GM10266 (cell line): ENCODE data around the gene MTSS2.

Experiments used
- DNase-seq: peaks from one replicate; pipeline ENCODE4 v3.0.0; 2012; ENCODE audit errors: extremely low spot score
- CTCF ChIP-seq: IDR thresholded peaks from 2 replicates; pipeline ENCODE4 v1.5.1; 2012; ENCODE audit warnings: mild to moderate bottlenecking, low read depth; ENCODE audit not compliant: control insufficient read depth, insufficient read depth; ENCODE audit errors: missing control alignments

MTSS2 gene

GRCh38 chr16:70692873-70693671 lies 7.2 kb upstream of the MTSS2 start:
- TF ChIP-seq CTCF, result no peak
- DNase-seq, result no peak

DNA sequence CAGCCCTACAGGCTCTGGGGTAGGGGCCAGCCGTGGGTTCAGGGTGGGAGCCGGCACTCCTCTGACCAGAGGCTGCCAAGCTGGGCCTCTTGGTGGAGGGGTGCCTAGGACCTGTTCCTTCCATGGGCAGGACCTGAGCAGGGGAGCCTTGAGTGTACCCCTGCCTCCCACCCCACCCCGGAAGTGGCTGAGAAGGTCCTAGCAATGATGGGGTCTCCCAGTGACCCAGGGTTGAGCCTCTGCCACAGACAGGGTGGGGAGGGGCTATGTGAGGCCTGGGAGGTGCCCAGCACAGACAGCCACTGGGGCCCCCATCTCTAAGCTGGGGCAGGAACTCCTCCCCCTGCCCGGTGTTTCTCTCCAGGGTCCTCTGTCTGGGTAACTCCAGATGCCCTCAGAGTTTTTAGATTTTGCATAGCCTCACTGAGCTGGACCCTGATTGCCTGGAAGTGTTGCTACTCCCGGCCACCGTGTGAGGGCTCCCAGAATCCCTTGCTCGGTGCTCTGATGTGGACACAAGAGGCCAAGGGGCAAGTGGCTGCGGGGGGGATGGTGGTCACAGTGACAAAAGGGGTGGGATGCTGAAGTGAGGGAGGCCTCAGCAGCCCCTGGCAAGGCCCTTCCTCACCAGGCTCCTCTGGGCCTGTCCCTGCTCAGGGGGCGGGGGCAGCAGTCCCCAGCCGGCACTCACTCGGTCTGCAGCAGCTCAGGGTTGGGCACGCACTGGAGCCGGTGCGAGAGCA lies 6.4 kb upstream of the MTSS2 start:
- no peak for DNase-seq
- no peak for TF ChIP-seq CTCF

DNA sequence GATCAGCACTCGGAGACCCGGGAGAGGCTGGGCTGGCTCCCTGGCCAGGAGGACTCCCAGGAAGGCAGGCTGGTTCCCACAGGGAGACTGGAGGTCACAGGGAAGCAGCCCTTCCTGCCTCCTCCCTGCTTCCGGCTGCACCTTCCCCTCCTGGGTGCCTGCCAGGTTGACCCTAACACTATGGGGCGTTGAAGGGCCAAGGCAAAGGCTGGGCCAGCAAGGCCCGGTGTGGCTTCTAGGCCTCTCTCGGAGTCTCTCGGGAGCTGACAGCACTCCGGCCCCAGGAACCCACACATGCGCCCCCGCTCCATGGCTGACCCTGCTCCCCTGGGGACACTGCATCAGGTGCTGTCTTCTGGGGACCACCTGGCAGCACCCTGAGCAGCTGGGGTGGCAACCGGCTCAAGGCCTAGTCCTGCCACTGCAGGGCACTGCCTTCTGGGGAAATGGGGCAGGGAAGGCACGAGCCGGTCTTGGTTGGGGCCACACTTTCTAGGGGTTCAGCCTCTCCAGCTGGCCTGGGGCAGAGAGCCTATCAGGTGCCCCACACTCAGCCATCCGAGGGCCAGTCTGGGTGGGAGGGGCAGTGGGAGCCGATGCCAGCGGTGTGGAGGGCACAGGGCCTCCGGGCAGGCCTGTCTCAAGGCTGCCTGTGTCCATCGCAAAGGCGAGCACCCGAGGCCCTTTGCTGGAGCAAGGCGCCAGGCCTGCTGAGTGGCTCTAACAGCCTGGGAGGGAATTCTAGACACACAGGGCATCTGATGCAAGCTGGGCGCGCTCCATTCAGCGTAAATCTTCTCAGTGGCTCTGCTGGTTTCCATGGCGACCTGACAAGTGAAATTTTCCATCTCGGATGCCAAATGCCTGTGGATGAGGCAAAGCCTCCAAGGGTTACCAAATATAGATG lies 5.6 kb upstream of the MTSS2 start:
- TF ChIP-seq CTCF, result no peak
- no peak for DNase-seq

GRCh38 chr16:70689970-70690891 lies 4.4 kb upstream of the MTSS2 start:
- DNase-seq, result no peak
- no peak for TF ChIP-seq CTCF

- DNase-seq, result no peak
- no peak for TF ChIP-seq CTCF
Measured at GRCh38 chr16:70689035-70689969, 3.4 kb upstream of the MTSS2 start.
